Breast epithelium (tissue), 4 donors: ENCODE data around the gene PRSS23. TPM values are rescaled to one million over a fixed set of nuclear protein-coding genes. Genes with fewer than 3 reads are reported as not detected.
"Not testable (repeated sequence)": the region's sequence is repeated elsewhere in the genome, so short reads cannot be mapped to it uniquely, and the experiment has no call there.

Experiments used
- DNase-seq, 2 donors: peaks; one replicate each; pipeline ENCODE4 v3.0.0-alpha.2; 2019; ENCODE audit warnings: low spot score in 2 of 2
- H3K27ac ChIP-seq, 2 donors: fragments of 200-600 bp; sonication (generic) in 1 of 2; one replicate each; pipeline ENCODE4 v1.5.1; 2016 to 2019; ENCODE audit warnings: mild to moderate bottlenecking in 1 of 2
- H3K27me3 ChIP-seq, 2 donors: fragments of 200-600 bp; sonication (generic) in 1 of 2; one replicate each; pipeline versions ENCODE4 v1.5.1 to v1.6.0; 2017 to 2019; ENCODE audit warnings: control low read depth in 1 of 2, mild to moderate bottlenecking in 1 of 2
- H3K36me3 ChIP-seq: fragments of 200-600 bp; one replicate; pipeline ENCODE4 v1.5.1; 2019
- H3K4me1 ChIP-seq, 2 donors: fragments of 200-600 bp; sonication (generic); one replicate each; pipeline ENCODE4 v1.5.1; 2016 to 2019; ENCODE audit warnings: control low read depth in 1 of 2
- H3K4me3 ChIP-seq, 3 donors: fragments of 200-600 bp; sonication (generic); 1 replicate in 2 of 3; 2 replicates in 1 of 3; pipeline ENCODE4 v1.5.1; 2016 to 2019; ENCODE audit warnings: mild to moderate bottlenecking in 3 of 3, moderate library complexity in 2 of 3
- H3K9me3 ChIP-seq, 2 donors: fragments of 200-600 bp; sonication (generic) in 1 of 2; one replicate each; pipeline ENCODE4 v1.5.1; 2016 to 2019; ENCODE audit warnings: control low read depth in 1 of 2
- CTCF ChIP-seq, 3 donors: fragments of 450-650 bp; IDR thresholded peaks; one replicate each; pipeline ENCODE4 v1.5.1; 2016 to 2017; ENCODE audit warnings: antibody characterized with exemption in 3 of 3, mild to moderate bottlenecking in 3 of 3, moderate library complexity in 3 of 3
- POLR2A ChIP-seq: fragments of 450-650 bp; IDR thresholded peaks from one replicate; pipeline ENCODE4 v1.6.1; 2016; ENCODE audit warnings: antibody characterized with exemption, mild to moderate bottlenecking, moderate library complexity
- POLR2AphosphoS5 ChIP-seq, 3 donors: sonication (generic); formaldehyde crosslinking; IDR thresholded peaks; one replicate each; pipeline ENCODE4 v1.6.1; 2017; ENCODE audit warnings: antibody characterized with exemption in 3 of 3
- intact Hi-C: fragments of 100-400 bp; cut with DNase I; formaldehyde crosslinking; loops from one replicate; pipeline ENCODE4 v1.15.1; 2023; ENCODE audit warnings: low total_unique reads
- total RNA-seq, 3 donors: library from RNA; depleted of rRNA; stranded (reverse); fragments of >200 nt; gene quantifications; one replicate each; pipeline ENCODE4 v1.1.0, GENCODE V29; 2016

Gene PRSS23
- total RNA-seq, 3 donors from 2014 or later = 25.2 to 53.7 (median 33.0) TPM

GRCh38 chr11:86816251-86816726 lies 15.9 kb downstream of the PRSS23 start:
- no peaks in the 10 kb centered on the region for H3K4me1 ChIP-seq
- H3K9me3 ChIP-seq = no peaks in the 10 kb centered on the region
- DNase-seq = no peak
- peak overlapping the region in 1 of 2 donors; percentile 48 for H3K27ac ChIP-seq
- TF ChIP-seq CTCF (IDR thresholded peaks at IDR 0.05) (no peak), POLR2AphosphoS5 (IDR thresholded peaks at IDR 0.05) (no peak), POLR2A (no peak)
- no peaks in the 10 kb centered on the region for H3K27me3 ChIP-seq
- no peaks in the 10 kb centered on the region for H3K36me3 ChIP-seq
- no peak overlapping the region for H3K4me3 ChIP-seq
- intact Hi-C loops = loop anchor here (10.0 kb wide), 1 partner anchor 361 kb away; no protein-coding TSS in a partner anchor

- H3K27ac ChIP-seq = no peak overlapping the region
- no peak overlapping the region for H3K4me3 ChIP-seq
- no peaks in the 10 kb centered on the region for H3K36me3 ChIP-seq
- DNase-seq = no peak
- no peaks in the 10 kb centered on the region for H3K9me3 ChIP-seq
- no peaks in the 10 kb centered on the region for H3K4me1 ChIP-seq
- no peaks in the 10 kb centered on the region for H3K27me3 ChIP-seq
- intact Hi-C loops = loop anchor here (10.0 kb wide), 1 partner anchor 364 kb away; no protein-coding TSS in a partner anchor
- TF ChIP-seq POLR2A = no peak
- TF ChIP-seq CTCF (IDR thresholded peaks at IDR 0.05) = peak; percentile 83 to 92 (median 85)
These were observed 18.3 kb downstream of the PRSS23 start for GRCh38 chr11:86818462-86819192.

GRCh38 chr11:86824139-86824538 lies 23.8 kb downstream of the PRSS23 start:
- H3K27ac ChIP-seq, H3K4me1 ChIP-seq, DNase-seq, H3K9me3 ChIP-seq, H3K36me3 ChIP-seq, intact Hi-C loops, H3K27me3 ChIP-seq, H3K4me3 ChIP-seq: not testable (repeated sequence)

- intact Hi-C loops, H3K9me3 ChIP-seq, H3K4me1 ChIP-seq, H3K27ac ChIP-seq, DNase-seq, H3K36me3 ChIP-seq, H3K27me3 ChIP-seq, H3K4me3 ChIP-seq: not testable (repeated sequence)
These were observed 34.0 kb downstream of the PRSS23 start for GRCh38 chr11:86834376-86834775.

- H3K9me3 ChIP-seq, H3K4me1 ChIP-seq, H3K36me3 ChIP-seq, H3K27me3 ChIP-seq, H3K27ac ChIP-seq, DNase-seq, H3K4me3 ChIP-seq, intact Hi-C loops: not testable (repeated sequence)
These were observed 44.6 kb downstream of the PRSS23 start for GRCh38 chr11:86844762-86845508.

- Histone ChIP-seq H3K36me3 (no peaks in the 10 kb centered on the region), H3K27me3 (no peaks in the 10 kb centered on the region), H3K9me3 (no peaks in the 10 kb centered on the region), H3K27ac (no peak overlapping the region), H3K4me3 (no peak overlapping the region), H3K4me1 (no peaks in the 10 kb centered on the region)
- intact Hi-C loops = no loop called here
- no peak for DNase-seq
- TF ChIP-seq POLR2A (no peak), POLR2AphosphoS5 (IDR thresholded peaks at IDR 0.05) (no peak), CTCF (IDR thresholded peaks at IDR 0.05) (no peak)
These were observed 47.8 kb downstream of the PRSS23 start for GRCh38 chr11:86848132-86848531.
